HG03066 (cell line): Measurements from ENCODE around the gene TEKT3.

Experiments
- ATAC-seq: cut with Tn5 transposase; IDR thresholded peaks from one replicate; pipeline ENCODE4 v1.9.1; 2021; ENCODE audit warnings: low read depth; ENCODE audit not compliant: unreplicated experiment

The TEKT3 gene

GRCh38 chr17:15298176-15298575, 43.2 kb downstream of the TEKT3 start:
- no peak for ATAC-seq

DNA sequence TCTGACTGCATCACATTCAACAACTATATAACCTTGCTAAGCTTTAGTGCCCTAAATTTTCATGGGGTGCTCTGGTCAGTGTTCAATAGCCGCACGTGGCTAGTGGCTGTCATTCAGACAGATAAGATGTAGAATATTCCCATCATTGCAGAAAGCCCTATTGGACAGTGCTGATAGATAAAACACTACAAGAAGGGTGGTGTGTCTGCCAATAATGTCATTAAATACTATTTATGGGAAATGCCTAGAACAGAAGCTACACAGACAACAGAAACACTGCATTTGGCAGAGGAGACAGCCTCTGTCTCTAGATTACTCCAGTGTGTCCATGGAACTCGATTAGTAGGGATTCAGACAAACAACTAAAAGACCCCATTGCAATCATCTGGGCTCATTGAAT, 47.8 kb downstream of the TEKT3 start:
- no peak for ATAC-seq

DNA sequence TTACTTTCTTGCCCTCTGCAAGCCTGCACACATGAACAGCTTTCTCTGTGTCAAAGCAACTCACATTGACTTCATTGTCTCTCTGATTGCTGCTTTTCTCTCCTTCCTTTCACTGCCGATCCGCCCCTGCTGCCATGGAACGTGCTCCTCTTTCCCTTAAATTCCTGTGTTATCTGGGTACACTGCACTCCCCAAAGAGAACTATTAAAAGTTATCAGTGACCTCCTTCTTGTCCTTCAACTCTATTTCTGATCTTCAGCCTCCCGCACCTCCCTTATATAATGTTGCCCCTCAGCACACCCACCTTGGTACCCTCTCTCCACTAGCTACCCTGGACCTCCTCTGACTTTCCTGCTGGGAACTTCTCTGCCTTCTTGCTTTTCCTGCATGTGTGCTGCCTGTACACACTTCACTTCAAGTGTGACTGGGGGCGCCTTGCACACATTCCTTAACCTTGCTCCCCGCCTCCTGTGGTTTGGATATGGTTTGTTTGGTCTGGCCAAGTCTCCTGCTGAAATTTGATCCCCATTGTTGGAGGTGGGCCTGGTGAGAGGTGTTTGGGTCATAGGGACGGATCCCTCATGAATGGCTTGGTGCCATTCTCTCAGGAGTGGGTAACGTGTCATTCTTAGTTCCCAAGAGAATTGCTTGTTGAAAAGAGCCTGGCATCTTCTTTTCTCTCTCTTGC, 49.6 kb downstream of the TEKT3 start:
- ATAC-seq, result no peak

- no peak for ATAC-seq
Observed at GRCh38 chr17:15290605-15291004, 50.8 kb downstream of the TEKT3 start.

GRCh38 chr17:15289285-15290183, 51.9 kb downstream of the TEKT3 start:
- no peak for ATAC-seq

- no peak for ATAC-seq
Observed at GRCh38 chr17:15288859-15289258, 52.5 kb downstream of the TEKT3 start.

- ATAC-seq, result no peak
Observed at GRCh38 chr17:15287538-15288267, 53.7 kb downstream of the TEKT3 start.

- no peak for ATAC-seq
Observed at GRCh38 chr17:15285466-15285865, 55.9 kb downstream of the TEKT3 start.

- ATAC-seq, result no peak
Observed at GRCh38 chr17:15284537-15284936, 56.9 kb downstream of the TEKT3 start.

DNA sequence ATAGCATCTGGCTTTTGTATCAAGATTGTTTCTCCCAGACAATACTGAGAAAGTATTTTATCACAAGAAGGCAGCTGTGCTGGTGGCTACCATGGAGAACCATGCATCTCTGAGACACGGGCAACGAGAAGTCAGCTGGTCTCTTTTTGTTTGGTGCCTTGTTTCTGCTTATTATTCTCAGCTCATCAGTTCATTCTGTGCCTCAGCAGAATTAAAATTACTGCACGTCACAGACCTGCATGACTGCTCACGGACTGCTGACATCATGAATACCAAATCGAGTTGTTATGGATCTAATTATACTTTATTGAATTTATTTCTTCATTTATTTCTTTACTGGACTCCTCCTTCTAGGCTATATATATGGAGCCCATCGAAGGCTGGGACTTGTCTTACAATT, 57.3 kb downstream of the TEKT3 start:
- no peak for ATAC-seq

GRCh38 chr17:15281909-15282308, 59.5 kb downstream of the TEKT3 start:
- ATAC-seq, result no peak

- ATAC-seq, result no peak
Observed at GRCh38 chr17:15278924-15279477, 62.4 kb downstream of the TEKT3 start.

- no peak for ATAC-seq
Observed at GRCh38 chr17:15278380-15278779, 63.0 kb downstream of the TEKT3 start.

- ATAC-seq, result no peak
Observed at GRCh38 chr17:15274017-15274416, 67.4 kb downstream of the TEKT3 start.

DNA sequence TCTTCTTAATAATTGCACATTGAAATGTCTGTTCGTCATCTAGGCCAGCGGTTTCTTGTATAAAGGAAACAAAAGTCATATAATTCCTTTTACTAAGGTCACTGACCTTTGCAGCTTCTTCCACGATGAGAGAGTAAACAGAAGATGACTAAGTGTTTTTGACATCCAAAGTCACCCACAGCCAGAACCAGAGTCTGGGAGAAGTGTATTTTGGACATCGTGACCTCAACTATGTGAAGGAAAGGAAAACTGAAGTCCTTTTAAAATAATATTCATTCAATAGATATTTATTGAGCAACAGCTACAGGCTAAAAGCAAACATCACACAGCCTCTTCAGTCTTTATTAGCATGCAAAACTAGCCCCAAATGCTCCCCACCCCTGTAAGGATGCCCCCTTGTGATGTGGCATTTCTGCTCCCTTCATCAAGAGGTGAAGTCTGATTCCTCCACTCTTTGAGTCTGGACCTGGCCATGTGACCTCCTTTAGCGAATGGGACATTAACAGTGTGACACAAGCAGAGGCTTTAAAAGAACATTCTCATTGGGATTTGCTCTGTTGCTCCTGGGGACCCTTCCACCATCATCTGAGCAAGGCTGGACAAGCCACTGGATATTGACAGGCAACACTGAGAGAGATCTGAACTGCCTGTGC, 68.1 kb downstream of the TEKT3 start:
- ATAC-seq, result no peak

DNA sequence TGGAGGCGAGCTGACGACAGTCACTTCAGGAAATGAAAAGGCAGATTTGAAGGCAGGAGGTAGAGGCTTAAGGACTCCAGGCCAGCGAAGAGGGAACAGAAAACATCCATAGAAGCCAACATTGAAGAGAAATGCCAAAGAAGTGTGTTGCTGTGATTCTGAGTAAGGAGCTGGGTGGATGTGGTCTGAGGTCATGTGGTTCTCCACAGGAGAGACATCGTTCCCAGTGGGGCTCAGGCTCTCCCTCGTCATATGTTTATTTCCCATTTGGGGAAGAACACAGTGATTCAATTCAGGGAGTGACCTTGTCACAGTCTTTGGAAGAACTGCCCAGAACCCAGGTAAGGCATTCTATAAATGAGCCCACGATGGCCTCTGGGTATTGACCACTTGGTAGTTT, 69.7 kb downstream of the TEKT3 start:
- ATAC-seq, result no peak

GRCh38 chr17:15270628-15271381, 70.6 kb downstream of the TEKT3 start:
- ATAC-seq, result no peak

- ATAC-seq, result no peak
Observed at GRCh38 chr17:15269780-15270089, 71.7 kb downstream of the TEKT3 start.

- no peak for ATAC-seq
Observed at GRCh38 chr17:15269087-15269779, 72.2 kb downstream of the TEKT3 start.
